H9 (cell line): ENCODE measurements around the gene PPP3CA. TPM values are rescaled to one million over a fixed set of nuclear protein-coding genes. Genes with fewer than 3 reads are reported as not detected.

Experiments
- DNase-seq: peaks from one replicate; pipeline ENCODE4 v3.0.0-alpha.2; 2017
- H2AFZ ChIP-seq: one replicate; pipeline ENCODE4 v1.6.1; 2013; ENCODE audit warnings: mild to moderate bottlenecking, low read length, control low read depth, moderate library complexity
- H2AK5ac ChIP-seq: 2 replicates; pipeline ENCODE4 v1.6.1; 2013; ENCODE audit warnings: low read length, control low read depth, mixed read lengths; ENCODE audit not compliant: insufficient read length
- H2BK120ac ChIP-seq: one replicate; pipeline ENCODE4 v1.6.1; 2013; ENCODE audit warnings: low read depth, mild to moderate bottlenecking, low read length, control low read depth, inconsistent platforms; ENCODE audit not compliant: poor library complexity, severe bottlenecking
- H2BK12ac ChIP-seq: 2 replicates; pipeline ENCODE4 v1.6.1; 2013; ENCODE audit warnings: low read length, control low read depth, mixed read lengths, low read depth; ENCODE audit not compliant: insufficient read length
- H2BK15ac ChIP-seq: 2 replicates; pipeline ENCODE4 v1.6.1; 2013; ENCODE audit warnings: low read depth, low read length, control low read depth
- H2BK20ac ChIP-seq: one replicate; pipeline ENCODE4 v1.6.1; 2013; ENCODE audit warnings: low read depth, mild to moderate bottlenecking, low read length, control low read depth, inconsistent platforms; ENCODE audit not compliant: poor library complexity, severe bottlenecking
- H2BK5ac ChIP-seq: 2 replicates; pipeline ENCODE4 v1.6.1; 2013; ENCODE audit warnings: low read length, control low read depth, mixed read lengths; ENCODE audit not compliant: insufficient read length
- H3K14ac ChIP-seq: 2 replicates; pipeline ENCODE4 v1.6.1; 2013; ENCODE audit warnings: low read length, control low read depth; ENCODE audit not compliant: insufficient read depth
- H3K18ac ChIP-seq: 2 replicates; pipeline ENCODE4 v1.6.1; 2013; ENCODE audit warnings: low read depth, mild to moderate bottlenecking, mixed read lengths, low read length, control low read depth; ENCODE audit not compliant: insufficient read length
- H3K23ac ChIP-seq: 2 replicates; pipeline ENCODE4 v1.6.1; 2013; ENCODE audit warnings: low read length, control low read depth, mixed read lengths, low read depth; ENCODE audit not compliant: insufficient read length
- H3K23me2 ChIP-seq: 2 replicates; pipeline ENCODE4 v1.6.1; 2013; ENCODE audit warnings: low read depth, mild to moderate bottlenecking, mixed read lengths, low read length, control low read depth; ENCODE audit not compliant: insufficient read length, poor library complexity, severe bottlenecking
- H3K27ac ChIP-seq: 2 replicates; pipeline ENCODE4 v1.5.1; 2013; ENCODE audit warnings: low read length, control low read depth, mixed read lengths, low read depth; ENCODE audit not compliant: insufficient read length
- H3K27me3 ChIP-seq: 2 replicates; pipeline ENCODE4 v1.6.1; 2013; ENCODE audit warnings: low read length, control low read depth, inconsistent platforms; ENCODE audit not compliant: insufficient read depth
- H3K4ac ChIP-seq: 2 replicates; pipeline ENCODE4 v1.6.1; 2013; ENCODE audit warnings: low read depth, mild to moderate bottlenecking, control low read depth, inconsistent platforms, low read length, moderate library complexity
- H3K4me1 ChIP-seq: 2 replicates; pipeline ENCODE4 v1.6.1; 2013; ENCODE audit warnings: low read length, control low read depth, inconsistent platforms; ENCODE audit not compliant: insufficient read depth
- H3K4me2 ChIP-seq: 2 replicates; pipeline ENCODE4 v1.6.1; 2013; ENCODE audit warnings: low read length, control low read depth, mixed read lengths; ENCODE audit not compliant: insufficient read length, insufficient read depth
- H3K56ac ChIP-seq: 2 replicates; pipeline ENCODE4 v1.6.1; 2013; ENCODE audit warnings: low read depth, mild to moderate bottlenecking, mixed read lengths, low read length, control low read depth; ENCODE audit not compliant: insufficient read length
- H3K79me1 ChIP-seq: 2 replicates; pipeline ENCODE4 v1.6.1; 2013; ENCODE audit warnings: low read depth, mild to moderate bottlenecking, moderate library complexity, low read length, control low read depth, inconsistent platforms; ENCODE audit not compliant: insufficient read depth, poor library complexity, severe bottlenecking
- H3K79me2 ChIP-seq: 2 replicates; pipeline ENCODE4 v1.6.1; 2013; ENCODE audit warnings: low read length, control low read depth, inconsistent platforms; ENCODE audit not compliant: insufficient read depth
- H3K9ac ChIP-seq: 2 replicates; pipeline ENCODE4 v1.6.1; 2013; ENCODE audit warnings: low read length, control low read depth, mixed read lengths; ENCODE audit not compliant: insufficient read length; ENCODE audit errors: extremely low read depth
- H3K9me3 ChIP-seq: one replicate; pipeline ENCODE4 v1.6.1; 2013; ENCODE audit warnings: low read depth, low read length, inconsistent platforms; ENCODE audit not compliant: control insufficient read depth
- H3T11ph ChIP-seq: one replicate; pipeline ENCODE4 v1.6.1; 2013; ENCODE audit warnings: mild to moderate bottlenecking, low read length, control low read depth, inconsistent platforms
- H4K20me1 ChIP-seq: one replicate; pipeline ENCODE4 v1.6.1; 2013; ENCODE audit not compliant: control insufficient read depth, insufficient read length, insufficient read depth
- H4K5ac ChIP-seq: 2 replicates; pipeline ENCODE4 v1.6.1; 2013; ENCODE audit warnings: low read depth, mild to moderate bottlenecking, mixed read lengths, low read length, control low read depth; ENCODE audit not compliant: insufficient read length
- H4K8ac ChIP-seq: replicated peaks from 2 replicates; pipeline ENCODE4 v1.6.1; 2013; ENCODE audit warnings: low read length, control low read depth, mixed read lengths, low read depth; ENCODE audit not compliant: insufficient read length
- H4K91ac ChIP-seq: 2 replicates; pipeline ENCODE4 v1.6.1; 2013; ENCODE audit warnings: low read depth, mild to moderate bottlenecking, moderate library complexity, mixed read lengths, low read length, control low read depth; ENCODE audit not compliant: insufficient read length
- H3K27ac Mint-ChIP-seq, 3 experiments: 2 replicates in 2 of 3; 3 replicates in 1 of 3; pipeline ENCODE4 v1.8.0; 2020 to 2021; ENCODE audit warnings: mixed read lengths in 3 of 3, mild to moderate bottlenecking in 1 of 3, moderate library complexity in 1 of 3
- H3K27me3 Mint-ChIP-seq: 2 replicates; pipeline ENCODE4 v1.8.0; 2021; ENCODE audit warnings: low read depth, mild to moderate bottlenecking, moderate library complexity, mixed read lengths
- H3K36me3 Mint-ChIP-seq, 3 experiments: 2 replicates in 2 of 3; 3 replicates in 1 of 3; pipeline ENCODE4 v1.8.0; 2020 to 2021; ENCODE audit warnings: low read depth in 3 of 3, mixed read lengths in 3 of 3; ENCODE audit not compliant: insufficient read depth in 1 of 3
- H3K4me1 Mint-ChIP-seq, 2 experiments: 2 replicates each; pipeline ENCODE4 v1.8.0; 2020; ENCODE audit warnings: mixed read lengths in 2 of 2
- H3K4me3 Mint-ChIP-seq, 2 experiments: 2 replicates in 1 of 2; 3 replicates in 1 of 2; pipeline ENCODE4 v1.8.0; 2020 to 2021; ENCODE audit warnings: mild to moderate bottlenecking in 2 of 2, mixed read lengths in 2 of 2, moderate library complexity in 1 of 2
- H3K9me3 Mint-ChIP-seq, 2 experiments: 2 replicates in 1 of 2; 3 replicates in 1 of 2; pipeline ENCODE4 v1.8.0; 2020; ENCODE audit warnings: mild to moderate bottlenecking in 2 of 2, mixed read lengths in 2 of 2, moderate library complexity in 1 of 2
- WGBS: extraction: QIAGEN DNeasy Blood & Tissue Kit; methylation state at CpG from one replicate; pipeline ENCODE4 v1.1.7; 2013; ENCODE audit warnings: missing lambda C conversion rate, low lambda C conversion rate, mixed read lengths; ENCODE audit not compliant: insufficient read length; ENCODE audit errors: extremely low coverage; 5-methylcytosine and 5-hydroxymethylcytosine counted together
- total RNA-seq: library from RNA; stranded (reverse); gene quantifications from 2 replicates; pipeline ENCODE4 v1.2.1, GENCODE V29; 2021
- TF ChIP-seq, protein P1 (sequence below): fragments of 200-600 bp; sonication (generic); conservative IDR thresholded peaks from 3 replicates; pipeline ENCODE4 v1.8.0; 2021; ENCODE audit warnings: antibody characterized with exemption, mild to moderate bottlenecking

Gene PPP3CA
- total RNA-seq, 1 experiment from 2014 or later = 16.8 TPM

DNA sequence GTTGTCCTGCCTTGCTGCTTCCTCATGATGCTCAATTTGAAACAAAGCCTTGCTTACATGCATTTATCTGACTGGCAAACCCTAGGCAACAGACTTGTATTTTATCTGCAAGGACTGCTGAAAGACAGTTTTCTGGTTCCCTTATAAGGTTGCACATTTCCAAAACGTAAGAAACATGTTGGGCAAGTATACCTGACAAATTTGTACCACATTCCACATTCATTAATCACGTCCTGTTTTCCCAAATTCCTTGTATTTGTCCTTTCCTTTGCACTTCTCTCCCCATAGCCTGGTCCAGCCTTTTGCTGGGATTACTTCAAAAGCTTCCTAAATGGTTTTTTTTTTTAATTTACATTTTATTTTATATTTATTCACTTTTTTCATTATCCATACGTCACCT, 310.1 kb downstream of the PPP3CA start:
- Histone ChIP-seq H3T11ph (no peak overlapping the region), H3K9ac (no peak overlapping the region), H2BK15ac (no peak overlapping the region), H2BK20ac (no peak overlapping the region), H2BK120ac (no peak overlapping the region), H4K20me1 (no peaks in the 10 kb centered on the region), H3K14ac (no peak overlapping the region), H3K27ac (no peak overlapping the region), H3K4me2 (no peak overlapping the region), H3K79me1 (no peaks in the 10 kb centered on the region), H3K4me1 (peaks cover 9% of the 10 kb centered on the region), H4K5ac (no peak overlapping the region), H3K56ac (no peak overlapping the region), H2BK12ac (no peak overlapping the region), H3K23me2 (no peaks in the 10 kb centered on the region), H3K9me3 (no peaks in the 10 kb centered on the region), H3K23ac (no peak overlapping the region), H3K18ac (no peak overlapping the region), H3K27me3 (no peaks in the 10 kb centered on the region; the same call in 1 of the 2 replicates), H2BK5ac (no peak overlapping the region), H4K8ac (no peak overlapping the region), H2AK5ac (no peak overlapping the region), H3K4ac (no peak overlapping the region), H3K79me2 (no peaks in the 10 kb centered on the region), H2AFZ (no peak overlapping the region), H4K91ac (no peak overlapping the region)
- Mint-ChIP-seq H3K9me3 (no peaks in the 10 kb centered on the region; a peak in 1 of 5 replicates), H3K27me3 (peaks cover 2% of the 10 kb centered on the region; the same call in 1 of the 2 replicates), H3K4me3 (no peak overlapping the region), H3K4me1 (peaks cover 31 to 33% of the 10 kb centered on the region in 2 experiments), H3K27ac (0 out of 7 replicates have a peak overlapping the region, but pooled peaks of 1 of the 3 experiments have one; percentile 5), H3K36me3 (peaks cover 0 to 6% (median 4%) of the 10 kb centered on the region in 3 experiments; a peak in 3 of 7 replicates)
- no CpG with 5 or more reads among the region's 3 CpGs for WGBS
- DNase-seq = no peak
- TF ChIP-seq, protein P1, sequence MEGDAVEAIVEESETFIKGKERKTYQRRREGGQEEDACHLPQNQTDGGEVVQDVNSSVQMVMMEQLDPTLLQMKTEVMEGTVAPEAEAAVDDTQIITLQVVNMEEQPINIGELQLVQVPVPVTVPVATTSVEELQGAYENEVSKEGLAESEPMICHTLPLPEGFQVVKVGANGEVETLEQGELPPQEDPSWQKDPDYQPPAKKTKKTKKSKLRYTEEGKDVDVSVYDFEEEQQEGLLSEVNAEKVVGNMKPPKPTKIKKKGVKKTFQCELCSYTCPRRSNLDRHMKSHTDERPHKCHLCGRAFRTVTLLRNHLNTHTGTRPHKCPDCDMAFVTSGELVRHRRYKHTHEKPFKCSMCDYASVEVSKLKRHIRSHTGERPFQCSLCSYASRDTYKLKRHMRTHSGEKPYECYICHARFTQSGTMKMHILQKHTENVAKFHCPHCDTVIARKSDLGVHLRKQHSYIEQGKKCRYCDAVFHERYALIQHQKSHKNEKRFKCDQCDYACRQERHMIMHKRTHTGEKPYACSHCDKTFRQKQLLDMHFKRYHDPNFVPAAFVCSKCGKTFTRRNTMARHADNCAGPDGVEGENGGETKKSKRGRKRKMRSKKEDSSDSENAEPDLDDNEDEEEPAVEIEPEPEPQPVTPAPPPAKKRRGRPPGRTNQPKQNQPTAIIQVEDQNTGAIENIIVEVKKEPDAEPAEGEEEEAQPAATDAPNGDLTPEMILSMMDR = no peak
